HUES6 (cell line): ENCODE measurements around the gene ATXN10.

Experiments used
- H3K27ac ChIP-seq: 2 replicates; pipeline ENCODE4 v1.7.0; 2013; ENCODE audit warnings: low read depth, mild to moderate bottlenecking, low read length, inconsistent platforms
- H3K27me3 ChIP-seq: 2 replicates; pipeline ENCODE4 v1.6.1; 2013; ENCODE audit warnings: low read length; ENCODE audit not compliant: control insufficient read depth, insufficient read depth
- H3K36me3 ChIP-seq: 2 replicates; pipeline ENCODE4 v1.6.1; 2013; ENCODE audit warnings: low read length; ENCODE audit not compliant: control insufficient read depth, insufficient read depth
- H3K4me1 ChIP-seq: 2 replicates; pipeline ENCODE4 v1.6.1; 2013; ENCODE audit warnings: low read length; ENCODE audit not compliant: control insufficient read depth, insufficient read depth
- H3K4me3 ChIP-seq: 2 replicates; pipeline ENCODE4 v1.5.1; 2013; ENCODE audit warnings: low read depth, low read length
- H3K9ac ChIP-seq: one replicate; pipeline ENCODE4 v1.6.1; 2013; ENCODE audit warnings: mild to moderate bottlenecking, low read length
- H3K9me3 ChIP-seq: 2 replicates; pipeline ENCODE4 v1.6.1; 2013; ENCODE audit warnings: low read depth, low read length; ENCODE audit not compliant: control insufficient read depth, insufficient read depth

Gene ATXN10

GRCh38 chr22:45762545-45763235 lies 91.1 kb downstream of the ATXN10 start:
- peak overlapping the region; percentile 7 for H3K9ac ChIP-seq
- 0 out of 2 replicates have a peak, but pooled peaks cover 5% of the 10 kb centered on the region for H3K36me3 ChIP-seq
- peak overlapping the region; percentile 37; the same call in 1 of the 2 replicates for H3K27ac ChIP-seq
- peaks cover 35% of the 10 kb centered on the region for H3K4me1 ChIP-seq
- H3K4me3 ChIP-seq = no peak overlapping the region
- H3K27me3 ChIP-seq = no peaks in the 10 kb centered on the region
- peaks cover 10% of the 10 kb centered on the region for H3K9me3 ChIP-seq

GRCh38 chr22:45763236-45763624 lies 91.6 kb downstream of the ATXN10 start:
- Histone ChIP-seq H3K9ac (peak overlapping the region; percentile 7), H3K27ac (peak overlapping the region; percentile 37; the same call in 1 of the 2 replicates), H3K9me3 (peaks cover 10% of the 10 kb centered on the region), H3K36me3 (0 out of 2 replicates have a peak, but pooled peaks cover 5% of the 10 kb centered on the region), H3K27me3 (no peaks in the 10 kb centered on the region), H3K4me1 (peaks cover 35% of the 10 kb centered on the region), H3K4me3 (no peak overlapping the region)

- Histone ChIP-seq H3K27ac (0 out of 2 replicates have a peak overlapping the region, but pooled peaks have one; percentile 5), H3K27me3 (no peaks in the 10 kb centered on the region), H3K9ac (no peak overlapping the region), H3K4me1 (peaks cover 38% of the 10 kb centered on the region), H3K36me3 (peaks cover 10% of the 10 kb centered on the region; the same call in 1 of the 2 replicates), H3K4me3 (no peak overlapping the region), H3K9me3 (peaks cover 3% of the 10 kb centered on the region; the same call in 1 of the 2 replicates)
These were observed 96.9 kb downstream of the ATXN10 start for GRCh38 chr22:45768490-45768889.

GRCh38 chr22:45769569-45770210 lies 98.1 kb downstream of the ATXN10 start:
- Histone ChIP-seq H3K4me1 (peaks cover 27% of the 10 kb centered on the region), H3K4me3 (no peak overlapping the region), H3K9ac (no peak overlapping the region), H3K9me3 (peaks cover 3% of the 10 kb centered on the region; the same call in 1 of the 2 replicates), H3K27me3 (no peaks in the 10 kb centered on the region), H3K27ac (peak overlapping the region; percentile 53; the same call in 1 of the 2 replicates), H3K36me3 (peaks cover 10% of the 10 kb centered on the region; the same call in 1 of the 2 replicates)

- peaks cover 10% of the 10 kb centered on the region; the same call in 1 of the 2 replicates for H3K36me3 ChIP-seq
- no peaks in the 10 kb centered on the region for H3K27me3 ChIP-seq
- H3K9ac ChIP-seq = no peak overlapping the region
- H3K9me3 ChIP-seq = peaks cover 3% of the 10 kb centered on the region; the same call in 1 of the 2 replicates
- peaks cover 27% of the 10 kb centered on the region for H3K4me1 ChIP-seq
- no peak overlapping the region for H3K4me3 ChIP-seq
- no peak overlapping the region for H3K27ac ChIP-seq
These were observed 98.9 kb downstream of the ATXN10 start for GRCh38 chr22:45770506-45770905.

GRCh38 chr22:45771057-45771456 lies 99.4 kb downstream of the ATXN10 start:
- Histone ChIP-seq H3K36me3 (peaks cover 10% of the 10 kb centered on the region; the same call in 1 of the 2 replicates), H3K4me1 (peaks cover 27% of the 10 kb centered on the region), H3K9ac (no peak overlapping the region), H3K27me3 (no peaks in the 10 kb centered on the region), H3K27ac (no peak overlapping the region), H3K4me3 (no peak overlapping the region), H3K9me3 (peaks cover 3% of the 10 kb centered on the region; the same call in 1 of the 2 replicates)

- Histone ChIP-seq H3K9me3 (peaks cover 3% of the 10 kb centered on the region; the same call in 1 of the 2 replicates), H3K4me1 (peaks cover 27% of the 10 kb centered on the region), H3K27me3 (no peaks in the 10 kb centered on the region), H3K4me3 (no peak overlapping the region), H3K36me3 (peaks cover 10% of the 10 kb centered on the region; the same call in 1 of the 2 replicates), H3K9ac (no peak overlapping the region), H3K27ac (no peak overlapping the region)
These were observed 100.1 kb downstream of the ATXN10 start for GRCh38 chr22:45771711-45772110.

- Histone ChIP-seq H3K27ac (no peak overlapping the region), H3K4me1 (peaks cover 24% of the 10 kb centered on the region), H3K36me3 (peaks cover 10% of the 10 kb centered on the region; the same call in 1 of the 2 replicates)
These were observed 101.1 kb downstream of the ATXN10 start for GRCh38 chr22:45772743-45773142.

GRCh38 chr22:45774001-45774670 lies 102.5 kb downstream of the ATXN10 start:
- peaks cover 10% of the 10 kb centered on the region; the same call in 1 of the 2 replicates for H3K36me3 ChIP-seq
- H3K27ac ChIP-seq = no peak overlapping the region
- peaks cover 3% of the 10 kb centered on the region; the same call in 1 of the 2 replicates for H3K9me3 ChIP-seq
- peaks cover 11% of the 10 kb centered on the region; the same call in 1 of the 2 replicates for H3K4me1 ChIP-seq
- H3K9ac ChIP-seq = no peak overlapping the region
- no peak overlapping the region for H3K4me3 ChIP-seq
- H3K27me3 ChIP-seq = no peaks in the 10 kb centered on the region

More at GRCh38 chr22:45772743-45773142, 101.1 kb downstream of the ATXN10 start:
- peaks cover 3% of the 10 kb centered on the region; the same call in 1 of the 2 replicates for H3K9me3 ChIP-seq
- no peak overlapping the region for H3K9ac ChIP-seq
- no peak overlapping the region for H3K4me3 ChIP-seq
- no peaks in the 10 kb centered on the region for H3K27me3 ChIP-seq

GRCh38 chr22:45775062-45775461 lies 103.4 kb downstream of the ATXN10 start:
- H3K4me1 ChIP-seq = peaks cover 6% of the 10 kb centered on the region; the same call in 1 of the 2 replicates
- H3K4me3 ChIP-seq = no peak overlapping the region

More at GRCh38 chr22:45775062-45775461, 103.4 kb downstream of the ATXN10 start:
- no peaks in the 10 kb centered on the region for H3K27me3 ChIP-seq
- H3K36me3 ChIP-seq = peaks cover 10% of the 10 kb centered on the region; the same call in 1 of the 2 replicates
- no peak overlapping the region for H3K9ac ChIP-seq
- no peak overlapping the region for H3K27ac ChIP-seq
- H3K9me3 ChIP-seq = peaks cover 3% of the 10 kb centered on the region; the same call in 1 of the 2 replicates
